ENCODE results near the gene FLRT2.

Gene FLRT2

GRCh38 chr14:85616386-85616885, 86.5 kb downstream of the FLRT2 start:
- no peak for TF ChIP-seq FOXP2 (optimal IDR thresholded peaks at IDR 0.05; ENCODE audit: borderline replicate concordance, extremely low read depth, extremely low read length, insufficient read depth)
- no peak for TF ChIP-seq TAF1 (IDR thresholded peaks at IDR 0.05; ENCODE audit: borderline replicate concordance, insufficient read depth, low read length)
- no peak for TF ChIP-seq SIN3A (IDR thresholded peaks at IDR 0.05; ENCODE audit: borderline replicate concordance, insufficient read depth, low read length)
- no peak for TF ChIP-seq REST (IDR thresholded peaks at IDR 0.05; ENCODE audit: insufficient read depth in 1 of 2, low read depth in 2 of 2, low read length in 2 of 2)
- no peak for TF ChIP-seq POLR2AphosphoS5 (IDR thresholded peaks at IDR 0.05; ENCODE audit: low read depth, low read length)

- TF ChIP-seq SIN3A (IDR thresholded peaks at IDR 0.05; ENCODE audit: borderline replicate concordance, insufficient read depth, low read length) (no peak), POLR2AphosphoS5 (IDR thresholded peaks at IDR 0.05; ENCODE audit: low read depth, low read length) (no peak), TAF1 (IDR thresholded peaks at IDR 0.05; ENCODE audit: borderline replicate concordance, insufficient read depth, low read length) (no peak)
Observed at GRCh38 chr14:85616886-85617285, 86.9 kb downstream of the FLRT2 start.

- TF ChIP-seq SIN3A (IDR thresholded peaks at IDR 0.05; ENCODE audit: borderline replicate concordance, insufficient read depth, low read length): no peak
- no peak for TF ChIP-seq FOXP2 (optimal IDR thresholded peaks at IDR 0.05; ENCODE audit: borderline replicate concordance, extremely low read depth, extremely low read length, insufficient read depth)
- no peak for TF ChIP-seq TAF1 (IDR thresholded peaks at IDR 0.05; ENCODE audit: borderline replicate concordance, insufficient read depth, low read length)
- TF ChIP-seq REST (IDR thresholded peaks at IDR 0.05; ENCODE audit: insufficient read depth in 1 of 2, low read depth in 2 of 2, low read length in 2 of 2): no peak
- TF ChIP-seq POLR2AphosphoS5 (IDR thresholded peaks at IDR 0.05; ENCODE audit: low read depth, low read length): no peak
Observed at GRCh38 chr14:85617791-85618190, 87.8 kb downstream of the FLRT2 start.

GRCh38 chr14:85618390-85618789, 88.4 kb downstream of the FLRT2 start:
- no peak for TF ChIP-seq TAF1 (IDR thresholded peaks at IDR 0.05; ENCODE audit: borderline replicate concordance, insufficient read depth, low read length)
- no peak for TF ChIP-seq REST (IDR thresholded peaks at IDR 0.05; ENCODE audit: insufficient read depth in 1 of 2, low read depth in 2 of 2, low read length in 2 of 2)
- TF ChIP-seq FOXP2 (optimal IDR thresholded peaks at IDR 0.05; ENCODE audit: borderline replicate concordance, extremely low read depth, extremely low read length, insufficient read depth): no peak
- no peak for TF ChIP-seq SIN3A (IDR thresholded peaks at IDR 0.05; ENCODE audit: borderline replicate concordance, insufficient read depth, low read length)
- TF ChIP-seq POLR2AphosphoS5 (IDR thresholded peaks at IDR 0.05; ENCODE audit: low read depth, low read length): no peak

GRCh38 chr14:85618978-85619377, 89.0 kb downstream of the FLRT2 start:
- TF ChIP-seq FOXP2 (optimal IDR thresholded peaks at IDR 0.05; ENCODE audit: borderline replicate concordance, extremely low read depth, extremely low read length, insufficient read depth) (no peak), POLR2AphosphoS5 (IDR thresholded peaks at IDR 0.05; ENCODE audit: low read depth, low read length) (no peak), REST (IDR thresholded peaks at IDR 0.05; ENCODE audit: insufficient read depth in 1 of 2, low read depth in 2 of 2, low read length in 2 of 2) (no peak), TAF1 (IDR thresholded peaks at IDR 0.05; ENCODE audit: borderline replicate concordance, insufficient read depth, low read length) (no peak), SIN3A (IDR thresholded peaks at IDR 0.05; ENCODE audit: borderline replicate concordance, insufficient read depth, low read length) (no peak)
